HG02973 (cell line): ENCODE data around the gene ABCD3.

Experiments
- ATAC-seq: cut with Tn5 transposase; IDR thresholded peaks from one replicate; pipeline ENCODE4 v1.9.1; 2021; ENCODE audit warnings: moderate library complexity; ENCODE audit not compliant: unreplicated experiment

Gene ABCD3

DNA sequence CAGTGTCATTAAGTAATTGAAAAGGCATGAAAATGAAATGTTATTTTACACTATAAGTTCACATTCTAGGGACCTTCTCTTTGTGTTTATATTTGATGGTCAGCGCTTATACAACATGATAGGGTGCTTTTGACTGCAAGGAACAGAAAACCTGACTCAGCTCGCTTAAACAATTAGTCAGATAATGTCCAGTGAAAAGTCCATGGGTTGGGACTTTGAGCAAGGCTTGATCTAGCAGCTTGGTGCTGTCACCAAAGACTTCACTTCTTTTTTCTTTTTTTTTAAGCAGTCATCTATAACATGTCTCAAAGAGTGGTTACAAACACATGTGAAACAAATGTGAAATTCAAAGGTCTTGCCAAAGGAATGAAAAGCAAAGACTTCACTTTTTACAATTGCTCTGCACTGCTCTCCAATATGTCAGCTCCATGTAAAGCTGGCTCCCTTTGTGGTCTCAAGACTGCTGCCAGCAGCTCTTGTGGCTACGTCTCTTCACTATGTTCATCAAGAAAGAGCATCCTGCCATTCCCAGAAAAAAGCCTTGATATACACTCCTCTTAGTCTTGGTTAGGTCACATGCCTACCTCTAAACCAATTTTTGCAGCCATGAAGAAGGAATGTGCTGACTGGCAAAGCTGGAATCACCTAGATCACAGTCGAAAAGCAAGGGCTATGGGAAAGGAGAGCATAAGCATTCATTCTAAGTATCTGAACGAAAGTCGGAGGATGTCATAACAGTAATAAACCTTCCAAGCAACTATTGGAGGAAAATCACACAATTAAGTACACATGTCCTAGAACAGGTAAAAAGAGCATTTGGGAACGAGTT lies 108.2 kb downstream of the ABCD3 start:
- no peak for ATAC-seq

DNA sequence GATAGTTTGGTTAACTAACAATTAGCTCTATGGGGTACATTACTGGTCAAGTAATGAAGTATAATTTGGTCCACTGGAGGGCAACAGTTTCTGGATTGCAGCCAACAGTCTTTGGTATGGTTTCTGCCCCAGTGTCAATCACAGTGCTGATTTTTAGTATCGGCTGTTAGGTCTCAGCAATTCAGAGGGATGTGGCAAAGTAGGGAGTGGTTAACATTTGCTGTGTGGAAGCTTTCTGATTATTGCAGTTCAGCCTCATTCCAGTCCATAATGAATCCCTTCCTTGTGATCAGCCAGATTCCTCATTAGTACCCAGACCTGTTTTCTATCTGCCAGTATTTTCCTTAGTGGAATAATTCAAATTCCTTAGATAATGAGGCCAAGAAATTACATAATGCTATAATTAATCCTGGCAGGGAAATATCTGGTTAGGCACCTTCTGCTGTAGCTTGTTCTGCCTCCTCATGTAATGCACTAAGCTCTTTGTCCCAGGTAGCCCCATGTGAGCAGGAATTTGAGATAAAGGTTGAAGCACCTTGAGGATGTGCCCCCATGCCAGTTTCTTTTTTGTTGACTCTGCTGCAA lies 109.3 kb downstream of the ABCD3 start:
- ATAC-seq = no peak

DNA sequence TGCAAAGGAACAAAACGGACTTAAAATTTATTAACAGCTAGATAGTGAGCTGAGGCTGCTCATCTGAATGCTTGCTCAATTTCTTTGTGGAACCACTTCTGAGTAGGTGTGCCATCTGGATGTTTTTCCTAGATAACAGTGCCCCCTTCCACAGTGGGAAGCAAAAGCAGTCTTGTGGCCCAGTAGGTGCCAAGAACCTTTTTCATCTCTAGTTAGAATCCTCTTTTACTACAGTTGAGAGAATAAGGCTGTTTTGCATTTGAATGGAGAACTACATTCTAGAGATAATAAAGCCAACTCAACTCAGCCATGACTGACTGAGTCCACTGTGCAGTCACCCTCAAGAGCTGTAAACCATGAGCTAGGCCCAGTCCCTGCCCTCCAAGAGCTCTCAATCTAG lies 110.1 kb downstream of the ABCD3 start:
- no peak for ATAC-seq

DNA sequence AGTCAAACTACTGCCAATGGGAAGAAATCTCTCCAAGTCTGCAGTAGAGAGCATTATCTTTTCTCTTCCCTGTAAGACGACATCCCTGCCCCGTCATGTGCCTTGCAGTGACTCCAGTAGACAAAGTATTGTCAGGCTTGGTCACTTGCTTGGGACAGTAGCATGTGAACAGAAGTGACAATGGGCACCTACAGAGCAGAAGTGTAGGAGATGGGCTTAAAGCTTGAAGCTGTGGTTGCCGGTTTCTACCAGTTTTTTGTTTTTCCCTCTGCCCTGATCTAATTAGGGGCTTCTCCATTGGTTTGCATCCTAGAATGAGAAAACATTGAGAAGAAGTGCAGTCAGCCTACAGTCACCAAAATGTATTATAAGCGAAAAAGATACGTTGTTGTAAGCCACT lies 110.6 kb downstream of the ABCD3 start:
- ATAC-seq = no peak

DNA sequence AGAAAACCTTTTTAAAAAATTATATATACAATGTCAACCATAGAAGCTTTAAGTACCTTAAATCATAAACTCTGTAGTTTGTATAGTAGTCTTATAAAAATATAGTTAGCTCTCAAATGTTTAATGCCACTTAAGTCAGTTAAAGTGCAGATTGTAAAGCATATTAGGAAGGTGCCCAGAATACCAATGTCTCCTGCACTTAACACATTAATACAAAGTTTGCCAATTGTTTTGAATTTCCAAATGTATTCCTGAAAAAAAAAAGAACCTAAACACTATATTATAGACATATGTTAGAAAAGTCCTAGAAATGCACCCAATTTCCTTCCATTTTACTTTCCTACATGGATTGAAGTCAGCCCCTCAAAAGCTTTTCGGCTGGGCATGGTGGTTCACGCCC lies 111.2 kb downstream of the ABCD3 start:
- ATAC-seq = no peak

DNA sequence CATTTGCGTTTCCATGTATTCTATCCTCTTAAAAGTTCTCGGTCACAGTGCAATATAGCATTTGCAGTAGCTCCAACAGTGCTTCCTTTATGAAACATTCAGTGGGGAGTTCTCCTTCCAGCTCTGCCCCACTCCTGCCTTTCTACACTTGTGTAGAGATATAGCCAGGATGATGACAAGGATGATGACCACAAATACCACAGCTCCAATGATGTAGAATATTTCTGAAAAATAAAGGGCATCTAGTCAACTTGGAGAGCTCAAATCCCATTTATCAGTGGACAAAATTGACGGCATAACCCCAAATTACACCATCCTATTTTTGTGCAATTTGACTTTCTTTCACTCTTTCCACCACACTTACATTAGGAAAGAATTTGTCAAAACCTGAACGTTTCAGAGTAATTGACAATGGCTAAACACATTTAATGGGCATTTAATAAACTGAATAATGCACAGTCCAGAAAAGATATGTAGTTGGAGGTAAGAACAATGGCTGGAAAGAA lies 112.2 kb downstream of the ABCD3 start:
- ATAC-seq = no peak

DNA sequence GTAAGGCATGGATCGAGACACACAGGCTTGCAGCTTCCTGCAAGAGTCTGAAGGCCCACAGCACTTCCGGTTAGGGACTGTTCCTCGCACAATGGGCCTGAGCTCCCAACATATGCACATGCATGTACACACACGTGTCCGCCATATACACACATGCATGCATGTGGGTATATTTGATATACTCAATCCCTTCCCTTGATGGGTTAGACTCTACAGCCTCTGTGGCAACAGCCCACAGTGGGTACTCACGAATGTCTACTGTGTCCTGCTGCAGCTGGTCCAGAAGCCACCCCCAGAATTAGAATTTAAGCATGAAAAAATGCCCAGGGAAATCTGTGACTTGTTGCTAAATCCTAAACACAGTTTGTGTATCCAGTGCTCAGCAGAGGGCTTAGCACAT lies 113.5 kb downstream of the ABCD3 start:
- no peak for ATAC-seq

DNA sequence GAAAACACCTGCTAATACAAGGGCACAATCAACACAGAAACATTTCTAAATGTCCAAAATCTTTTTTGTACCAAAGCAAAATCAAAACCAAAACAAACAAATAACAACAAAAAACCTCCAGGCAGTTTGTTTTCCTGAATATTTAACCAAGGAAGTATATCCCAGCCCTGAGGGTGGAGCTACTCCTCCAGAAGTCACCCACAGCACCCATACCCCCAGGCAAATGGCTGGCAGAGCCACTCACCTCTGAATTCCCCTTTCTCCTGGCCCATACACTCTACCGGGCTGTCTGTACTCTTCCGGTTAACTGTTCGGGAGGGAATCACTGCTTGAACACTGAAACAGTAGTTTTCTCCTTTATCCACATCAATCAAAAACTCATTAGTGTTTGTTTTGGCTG lies 113.9 kb downstream of the ABCD3 start:
- no peak for ATAC-seq

DNA sequence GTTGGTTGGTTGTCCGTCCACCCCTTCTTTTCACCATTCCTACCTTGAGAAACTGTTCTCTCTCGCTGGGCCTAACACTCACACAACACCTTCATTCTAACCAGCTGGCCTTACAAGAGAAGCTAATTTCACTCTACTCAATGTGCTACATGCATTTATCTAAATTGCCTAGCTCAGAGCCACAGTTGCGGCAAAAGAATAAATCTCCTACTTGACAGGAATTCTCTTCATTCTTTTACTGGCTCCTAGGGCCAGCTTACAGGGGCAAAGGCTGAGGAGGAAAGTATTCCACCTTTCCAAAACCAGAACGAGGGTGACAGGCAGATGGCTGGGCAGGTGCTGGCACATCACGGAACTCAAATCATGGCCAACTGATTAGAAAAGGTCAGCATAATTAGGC lies 116.9 kb downstream of the ABCD3 start:
- ATAC-seq = no peak

DNA sequence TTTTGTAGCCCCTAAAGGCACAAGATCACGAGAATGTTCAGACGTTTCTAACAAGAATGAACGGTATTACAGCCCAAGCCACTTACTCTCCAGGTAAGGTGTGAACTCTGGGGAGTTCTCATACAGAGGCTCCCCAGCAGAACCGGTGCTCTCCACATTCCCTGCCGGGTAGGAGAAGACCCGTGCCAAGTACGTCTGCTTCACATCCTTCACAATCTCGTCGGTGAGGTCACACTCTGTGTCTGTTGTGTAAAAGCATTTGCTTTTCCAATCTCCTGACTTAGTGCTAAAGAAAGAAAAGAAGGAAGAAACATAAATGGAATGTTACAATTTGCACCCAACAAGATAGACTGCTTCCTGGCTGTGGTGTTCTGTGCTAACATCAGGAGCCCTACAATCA lies 117.7 kb downstream of the ABCD3 start:
- ATAC-seq = no peak

DNA sequence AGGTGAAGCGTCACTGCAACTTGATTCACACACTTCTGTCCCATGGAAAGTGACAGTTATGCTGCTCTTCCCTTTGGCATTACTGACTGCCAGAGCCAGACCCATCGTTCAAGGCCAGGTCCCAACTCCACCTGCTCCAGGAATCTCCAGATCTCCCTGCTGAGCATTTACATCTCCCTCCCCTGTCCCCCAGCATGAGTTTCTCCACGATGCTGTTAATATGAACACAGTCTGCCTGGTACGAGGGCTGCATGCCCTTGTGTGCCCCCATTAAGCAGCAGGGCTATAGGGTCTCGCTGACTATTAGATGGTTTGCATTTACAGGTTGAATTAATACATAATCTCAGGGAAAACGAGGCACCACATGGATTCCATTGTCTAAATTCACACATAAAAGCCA lies 119.1 kb downstream of the ABCD3 start:
- ATAC-seq = no peak

DNA sequence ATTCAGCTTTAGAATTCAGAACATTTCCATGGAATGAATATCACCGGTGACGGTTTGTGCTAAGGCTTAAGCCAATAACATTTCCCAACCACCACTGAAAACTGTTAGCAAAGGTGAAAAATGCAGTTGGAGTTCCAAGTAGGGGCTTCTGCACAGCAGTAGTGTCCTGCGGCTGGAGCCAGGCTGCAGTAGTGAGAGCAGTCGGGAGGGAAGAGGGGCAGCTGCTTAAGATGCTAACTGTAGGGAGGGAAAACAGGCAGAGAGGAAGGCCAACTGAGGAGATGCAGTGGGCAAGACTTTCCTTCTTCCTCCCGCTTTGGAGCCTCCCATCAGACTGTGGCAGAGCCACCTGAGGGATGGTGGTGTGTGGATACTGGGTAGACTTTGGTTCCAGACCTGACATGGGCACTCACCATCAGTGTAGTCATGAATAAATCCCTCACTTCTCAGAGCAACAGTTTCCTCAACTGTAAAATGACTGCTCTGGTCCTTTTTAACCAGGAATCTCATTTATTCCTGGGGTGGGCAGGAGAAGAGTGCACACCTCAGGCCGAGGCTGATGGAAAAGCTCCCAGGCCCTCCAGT lies 120.1 kb downstream of the ABCD3 start:
- no peak for ATAC-seq

DNA sequence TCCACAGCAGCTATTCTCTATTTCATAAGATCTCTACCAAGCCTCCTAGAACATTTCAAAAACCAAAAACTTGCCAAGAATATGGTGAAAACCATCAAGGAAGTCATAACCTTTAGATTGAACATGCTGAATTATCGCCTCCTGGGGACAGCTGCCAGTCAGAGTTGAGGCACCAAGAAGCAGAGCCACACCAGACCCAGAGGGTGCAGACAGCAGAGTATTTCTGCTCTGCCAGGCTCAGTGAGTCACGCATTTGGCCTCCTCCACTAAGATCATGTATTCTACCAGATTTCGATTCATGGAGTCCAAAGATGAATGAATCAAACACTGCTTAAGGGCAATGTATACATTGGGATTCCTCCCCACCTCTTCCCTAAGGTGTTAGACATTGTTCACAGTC lies 121.3 kb downstream of the ABCD3 start:
- no peak for ATAC-seq

DNA sequence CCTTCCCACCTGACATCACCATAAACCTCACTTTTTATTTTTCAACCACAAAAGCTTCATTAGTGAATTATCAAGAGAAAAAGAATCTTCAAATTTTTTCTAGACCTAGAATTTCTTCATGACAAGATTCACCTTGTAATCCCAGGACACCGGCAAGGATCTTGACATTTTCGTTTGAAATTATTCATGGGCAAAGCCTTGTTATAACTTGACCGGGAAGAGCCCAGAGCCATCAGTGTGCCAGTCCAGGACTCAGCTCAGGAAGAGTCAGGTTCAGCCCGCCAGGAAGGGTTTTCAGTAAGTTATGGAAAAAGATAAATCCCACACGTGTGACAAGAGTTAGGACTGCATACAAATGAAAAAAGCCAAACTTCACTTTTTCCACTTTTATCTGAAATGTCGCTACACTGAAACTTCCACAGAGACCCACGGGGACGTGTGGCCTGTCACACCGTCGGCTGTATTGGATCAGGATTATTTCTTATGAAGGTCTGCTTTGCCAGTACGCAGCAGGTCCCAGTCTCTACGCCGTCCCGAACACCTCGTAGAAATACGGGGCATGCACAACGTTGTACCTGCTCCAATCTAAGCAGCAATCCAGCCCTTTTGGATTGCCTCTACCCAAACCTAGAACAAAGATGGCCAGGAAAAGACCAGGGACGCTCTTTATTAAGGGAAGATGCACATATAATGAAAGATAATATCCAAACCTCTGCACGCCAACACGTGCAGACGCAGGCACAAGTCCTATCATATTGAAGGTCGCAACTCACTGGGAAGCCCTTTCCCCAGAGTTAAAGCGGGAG lies 122.5 kb downstream of the ABCD3 start:
- ATAC-seq = no peak

DNA sequence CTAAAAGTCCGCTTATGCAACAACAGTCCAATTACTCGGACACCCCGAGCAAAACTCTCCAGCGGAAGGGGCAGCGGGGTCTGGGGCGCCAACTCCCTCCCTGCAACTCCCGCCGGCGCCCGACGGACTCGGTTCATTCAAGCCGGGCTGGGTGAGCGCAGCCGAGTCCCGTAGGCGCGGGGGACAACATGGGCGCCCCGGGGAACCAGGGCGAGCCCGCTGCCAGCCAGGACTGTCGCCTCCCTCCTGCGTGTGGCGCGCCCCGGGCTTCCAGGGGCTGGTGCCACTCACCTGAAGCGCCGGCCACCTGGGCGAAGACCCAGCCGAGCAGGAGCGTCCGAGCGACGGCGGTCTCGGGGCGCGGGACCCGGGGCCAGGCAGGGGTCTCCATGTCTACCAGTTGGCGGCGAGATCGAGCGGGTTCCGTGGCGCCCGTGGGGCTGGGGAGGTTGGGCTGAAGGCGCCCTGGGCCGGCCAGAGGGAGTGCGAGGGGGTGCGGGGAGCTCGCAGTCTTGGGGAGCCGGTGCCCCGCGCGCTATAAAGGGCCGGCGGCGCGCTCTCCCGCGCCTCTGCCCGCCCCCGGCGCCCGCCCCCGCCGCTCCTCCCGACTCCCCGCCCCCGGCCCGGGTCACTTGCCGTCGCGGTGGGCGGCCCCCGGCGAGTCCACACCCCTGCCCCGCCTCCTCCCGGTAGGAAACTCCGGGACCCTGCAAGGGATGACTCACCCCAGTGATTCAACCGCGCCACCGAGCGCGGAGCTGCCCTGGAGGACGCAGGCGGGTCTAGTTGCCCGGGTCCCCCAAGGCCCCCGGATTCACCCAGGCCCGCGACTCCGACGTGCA lies 123.3 kb downstream of the ABCD3 start, which contains the start of gene F3:
Gene F3 (minus strand): TSS at position 514 of the 842 bp plus-strand sequence. CDS start 123 bp downstream, at position 391.
- ATAC-seq = peak; percentile 79

DNA sequence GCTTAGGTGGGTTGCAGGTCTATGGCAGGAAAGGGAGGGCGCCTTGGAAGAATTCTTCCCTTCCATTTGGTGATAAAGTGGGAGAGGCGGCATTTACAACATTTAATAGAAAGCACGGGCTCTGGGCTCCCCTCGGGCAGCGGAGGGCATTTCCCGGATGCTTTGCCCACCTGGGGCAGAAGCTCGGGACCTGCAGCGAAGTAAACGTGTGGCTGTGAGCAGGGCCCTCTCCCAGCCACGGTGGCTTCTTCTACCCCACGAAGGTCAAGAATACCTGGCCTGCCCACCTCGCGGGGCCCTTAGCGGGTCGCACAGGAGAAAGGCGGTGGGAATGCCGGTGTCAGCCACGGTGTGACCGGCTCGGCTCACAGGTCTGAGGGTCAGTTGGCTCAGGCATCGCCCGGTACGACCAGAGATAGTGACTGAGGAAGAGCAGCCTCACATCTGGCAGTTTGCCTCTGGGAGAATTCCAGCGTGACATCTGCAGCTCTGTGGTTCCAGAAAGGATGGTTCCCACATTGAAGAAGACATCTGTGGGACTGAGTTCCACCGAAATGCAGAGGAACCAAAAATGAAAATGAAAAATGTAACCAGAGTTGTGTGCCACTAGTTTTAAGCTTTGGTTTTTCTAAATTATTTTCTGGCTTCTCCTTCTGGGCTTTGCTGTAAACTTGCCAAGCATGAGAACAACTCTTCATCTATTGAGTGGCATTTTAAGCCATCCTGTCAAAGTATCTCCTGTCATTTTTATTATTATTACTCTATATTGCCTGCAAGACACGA lies 124.1 kb downstream of the ABCD3 start:
- peak; percentile 20 for ATAC-seq

DNA sequence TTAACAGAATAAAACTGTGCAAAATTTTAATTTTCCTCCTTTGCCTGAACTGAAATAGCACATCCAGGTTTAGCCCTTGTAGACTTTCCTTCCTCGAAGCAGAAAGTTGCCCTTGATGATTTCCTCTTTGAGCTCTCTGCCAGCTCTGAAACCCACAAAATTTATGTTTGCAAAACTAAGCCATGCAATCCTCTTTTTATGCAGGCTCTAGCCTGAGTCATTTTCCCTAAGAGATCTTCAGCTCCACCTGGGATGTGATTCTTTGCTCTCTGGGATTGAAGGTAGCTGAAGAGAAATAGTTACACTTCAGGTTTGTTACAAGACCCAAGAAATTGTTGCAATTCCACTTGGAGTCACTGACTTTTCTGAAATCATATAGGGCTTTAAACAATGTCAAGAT lies 124.8 kb downstream of the ABCD3 start:
- ATAC-seq = no peak

DNA sequence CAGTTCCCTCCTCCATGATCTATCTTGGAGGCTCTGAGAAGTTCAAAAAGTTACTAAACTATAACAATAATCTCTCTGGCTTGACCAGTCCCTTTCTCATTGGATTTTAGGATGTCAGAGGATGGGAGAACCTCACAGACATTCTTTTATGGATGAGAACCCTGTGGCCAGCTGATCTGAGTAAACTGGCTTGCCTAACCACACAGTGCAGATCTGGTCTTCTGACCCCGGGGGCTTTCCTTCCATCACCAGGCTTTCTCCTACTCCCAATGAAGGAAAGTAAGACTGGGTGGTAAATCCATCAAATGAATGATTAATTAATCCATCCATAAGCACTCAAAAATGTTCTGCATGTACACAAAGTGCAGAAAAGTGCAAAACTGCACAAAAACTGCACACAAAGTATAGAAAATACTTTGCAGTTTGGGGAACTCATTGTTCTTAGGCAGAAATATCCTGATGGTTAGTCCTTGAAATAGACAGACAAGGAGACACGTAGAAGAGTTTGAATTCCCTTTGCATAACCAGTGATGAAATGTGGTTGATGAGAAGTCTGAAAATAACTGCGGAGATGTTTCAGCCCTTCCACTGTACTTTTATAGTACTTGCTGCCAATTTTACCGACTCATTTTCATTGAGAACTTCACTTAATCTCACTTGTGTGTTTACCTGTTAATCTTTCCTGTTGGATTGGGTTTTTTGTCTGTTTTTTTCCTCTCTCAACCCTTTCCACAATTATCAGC lies 125.9 kb downstream of the ABCD3 start:
- ATAC-seq = no peak
